Upper lobe of right lung (tissue), 1 donor: ENCODE results near the gene TMCC2. TPM values are rescaled to one million over a fixed set of nuclear protein-coding genes. Genes with fewer than 3 reads are reported as not detected.

Source experiments
- ATAC-seq: fragments of 200-7000 bp; cut with Tn5 transposase; one replicate; pipeline ENCODE4 v1.9.1; 2020; ENCODE audit warnings: mild to moderate bottlenecking, moderate library complexity
- DNase-seq: peaks from one replicate; pipeline ENCODE4 v3.0.0-alpha.2; 2020
- H3K27ac ChIP-seq: fragments of 200-600 bp; one replicate; pipeline ENCODE4 v1.8.0; 2022
- H3K27me3 ChIP-seq: fragments of 200-600 bp; one replicate; pipeline ENCODE4 v1.8.0; 2022; ENCODE audit warnings: mild to moderate bottlenecking
- H3K36me3 ChIP-seq: fragments of 200-600 bp; one replicate; pipeline ENCODE4 v1.8.0; 2022
- H3K4me1 ChIP-seq: fragments of 200-600 bp; one replicate; pipeline ENCODE4 v1.8.0; 2022
- H3K4me3 ChIP-seq: fragments of 200-600 bp; one replicate; pipeline ENCODE4 v1.8.0; 2022; ENCODE audit warnings: mild to moderate bottlenecking
- H3K9me3 ChIP-seq: fragments of 200-600 bp; one replicate; pipeline ENCODE4 v1.8.0; 2022
- CTCF ChIP-seq: fragments of 200-600 bp; IDR thresholded peaks from one replicate; pipeline ENCODE4 v1.8.0; 2022; ENCODE audit warnings: antibody characterized with exemption
- intact Hi-C: fragments of 100-400 bp; cut with DNase I; formaldehyde crosslinking; loops from one replicate; pipeline ENCODE4 v1.11.0; 2022
- total RNA-seq: library from RNA; stranded (reverse); fragmentation: NEBNext Ultra II Directional; extraction: Animal tissue kit (Norgen Biotek cat#: 25700); gene quantifications from one replicate; pipeline ENCODE4 v1.2.1, GENCODE V29; 2021
- donor health status: DM: no; HTN: yes; CAD: no; lungs with severe emphysema.

TMCC2 gene
- total RNA-seq, 1 donor from 2014 or later, result 4.8 TPM

GRCh38 chr1:205321959-205322283 is 94.2 kb downstream of the TMCC2 start:
- ATAC-seq, result no peak
- Histone ChIP-seq H3K4me1 (peaks cover 47% of the 10 kb centered on the region), H3K27ac (no peak overlapping the region), H3K27me3 (no peaks in the 10 kb centered on the region), H3K4me3 (peak overlapping the region; percentile 92), H3K36me3 (no peaks in the 10 kb centered on the region), H3K9me3 (no peaks in the 10 kb centered on the region)
- no peak for TF ChIP-seq CTCF
- DNase-seq, result no peak
- intact Hi-C loops, result no loop called here

Other genes starting within 250 kb of the TMCC2 start
- gene CNTN2, start 184.7 kb upstream of the TMCC2 start, total RNA-seq, result not detected
- 3.5 TPM for gene TMEM81, start 143.5 kb upstream of the TMCC2 start, total RNA-seq
- gene RBBP5, start 106.0 kb upstream of the TMCC2 start, total RNA-seq, result 16.6 TPM
- 12.7 TPM for gene DSTYK, start 16.2 kb upstream of the TMCC2 start, total RNA-seq
- gene NUAK2, start 93.8 kb downstream of the TMCC2 start, total RNA-seq, result 8.8 TPM
- gene KLHDC8A, start 129.0 kb downstream of the TMCC2 start, total RNA-seq, result 0.78 TPM
- gene LEMD1, start 194.1 kb downstream of the TMCC2 start, total RNA-seq, result 2.1 TPM
- 0.84 TPM for gene BLACAT1, start 228.1 kb downstream of the TMCC2 start, total RNA-seq